HG03064 (cell line): ENCODE data around the gene MARK2.

ENCODE experiments used
- ATAC-seq: cut with Tn5 transposase; IDR thresholded peaks from one replicate; pipeline ENCODE4 v1.9.1; 2021; ENCODE audit warnings: low read depth; ENCODE audit not compliant: unreplicated experiment

MARK2 gene

DNA sequence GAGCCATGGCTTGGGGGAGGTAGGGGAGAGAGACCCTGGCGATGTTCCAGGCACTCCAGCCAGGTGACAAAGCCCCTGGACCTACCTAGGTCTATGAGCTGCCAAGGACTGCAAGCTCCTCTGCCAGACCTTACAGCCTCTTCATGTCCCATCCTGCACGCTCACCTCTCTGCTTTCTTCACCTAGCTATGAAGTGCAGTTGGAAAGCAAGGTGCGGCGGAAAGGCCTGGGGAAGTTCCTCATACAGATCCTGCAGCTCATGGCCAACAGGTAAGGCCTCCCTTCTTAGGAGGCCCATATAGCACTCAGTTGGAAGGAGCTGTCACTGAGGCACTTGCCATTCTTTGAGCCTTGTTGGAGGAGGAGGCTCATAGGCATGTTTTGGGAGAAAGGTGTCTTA, 113.7 kb downstream of the MARK2 start:
- no peak for ATAC-seq

DNA sequence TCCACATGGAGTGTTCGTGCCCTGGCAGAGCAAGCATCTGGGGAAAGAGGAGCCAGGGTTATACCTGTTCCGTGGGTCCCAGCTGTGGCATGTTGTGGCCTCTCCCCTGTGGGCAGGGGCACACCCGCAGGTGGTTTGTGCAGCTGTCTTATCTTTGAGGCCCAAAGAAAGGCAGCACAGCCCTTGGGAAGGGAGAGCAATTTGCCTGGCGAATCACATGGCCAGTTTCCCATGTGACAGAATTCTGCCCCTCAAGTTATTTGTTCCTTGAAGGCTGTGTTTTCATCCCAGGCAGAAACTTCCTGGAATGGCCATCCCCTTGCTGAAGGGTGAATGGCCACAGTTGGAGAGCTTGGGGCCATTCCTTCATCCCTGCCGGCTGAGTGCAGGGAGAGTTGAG, 119.1 kb downstream of the MARK2 start:
- ATAC-seq, result no peak
